Right hindlimb (tissue), 1 donor: Measurements from ENCODE around the gene ENOX1.
"Not testable (repeated sequence)": the region's sequence is repeated elsewhere in the genome, so short reads cannot be mapped to it uniquely, and the experiment has no call there.

Experiments used
- DNase-seq: peaks from one replicate; pipeline ENCODE4 v3.0.0-alpha.2; 2018

The ENOX1 gene

DNA sequence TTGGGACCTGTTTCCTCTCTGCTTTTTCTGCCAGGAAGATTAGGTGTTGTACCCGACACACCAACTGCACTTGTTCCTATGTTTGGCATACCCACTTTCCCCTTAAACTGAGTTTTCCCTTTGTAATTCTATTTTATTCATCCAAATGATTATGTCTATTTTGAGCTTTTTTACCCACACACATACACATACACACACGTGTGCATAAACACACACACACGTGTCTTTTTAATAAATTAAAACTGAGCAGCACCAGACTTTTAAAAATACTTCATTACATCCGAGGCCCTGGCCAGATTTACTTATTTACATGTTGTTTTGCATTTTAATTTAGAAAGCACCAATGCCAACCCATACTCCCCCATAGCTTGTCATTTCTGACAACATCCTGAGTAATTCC, 413.4 kb downstream of the ENOX1 start:
- DNase-seq: no peak

GRCh38 chr13:43370842-43371241, 415.9 kb downstream of the ENOX1 start:
- no peak for DNase-seq

GRCh38 chr13:43369319-43369718, 417.5 kb downstream of the ENOX1 start:
- no peak for DNase-seq

DNA sequence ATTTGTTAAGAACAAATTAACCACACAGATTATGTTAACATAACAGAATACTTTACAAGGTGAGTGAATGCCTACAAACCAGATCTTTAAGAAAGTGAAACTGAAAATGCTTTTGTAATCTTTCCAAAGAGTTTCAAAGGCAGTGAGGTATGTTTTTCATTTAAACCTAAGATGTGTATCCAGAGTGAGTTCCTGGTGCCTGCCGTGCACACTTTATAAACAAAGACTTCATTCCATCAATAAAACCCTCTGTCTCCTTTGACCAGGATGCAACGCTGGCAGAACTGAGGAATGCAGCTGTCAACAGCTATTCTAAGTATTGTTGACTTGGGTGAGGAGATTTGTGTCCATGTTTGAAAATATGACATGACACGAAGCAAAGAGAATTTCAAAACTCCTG, 418.8 kb downstream of the ENOX1 start:
- DNase-seq: no peak

DNA sequence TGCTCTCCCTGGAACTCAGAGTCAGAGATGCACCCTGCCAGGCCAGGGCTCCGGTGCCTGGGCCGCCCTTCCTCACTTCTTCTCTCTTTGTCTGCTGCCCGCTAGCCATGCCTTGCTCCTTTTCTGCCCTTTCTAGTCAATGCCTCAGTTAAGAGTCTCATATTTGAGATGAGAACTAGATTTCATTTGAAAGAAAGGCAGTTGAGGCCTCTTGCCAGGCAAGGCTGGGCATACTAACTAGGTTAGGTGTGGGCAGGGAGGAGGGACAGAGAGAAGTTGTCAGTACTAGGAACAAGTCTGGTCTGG, 421.8 kb downstream of the ENOX1 start:
- DNase-seq: no peak

DNA sequence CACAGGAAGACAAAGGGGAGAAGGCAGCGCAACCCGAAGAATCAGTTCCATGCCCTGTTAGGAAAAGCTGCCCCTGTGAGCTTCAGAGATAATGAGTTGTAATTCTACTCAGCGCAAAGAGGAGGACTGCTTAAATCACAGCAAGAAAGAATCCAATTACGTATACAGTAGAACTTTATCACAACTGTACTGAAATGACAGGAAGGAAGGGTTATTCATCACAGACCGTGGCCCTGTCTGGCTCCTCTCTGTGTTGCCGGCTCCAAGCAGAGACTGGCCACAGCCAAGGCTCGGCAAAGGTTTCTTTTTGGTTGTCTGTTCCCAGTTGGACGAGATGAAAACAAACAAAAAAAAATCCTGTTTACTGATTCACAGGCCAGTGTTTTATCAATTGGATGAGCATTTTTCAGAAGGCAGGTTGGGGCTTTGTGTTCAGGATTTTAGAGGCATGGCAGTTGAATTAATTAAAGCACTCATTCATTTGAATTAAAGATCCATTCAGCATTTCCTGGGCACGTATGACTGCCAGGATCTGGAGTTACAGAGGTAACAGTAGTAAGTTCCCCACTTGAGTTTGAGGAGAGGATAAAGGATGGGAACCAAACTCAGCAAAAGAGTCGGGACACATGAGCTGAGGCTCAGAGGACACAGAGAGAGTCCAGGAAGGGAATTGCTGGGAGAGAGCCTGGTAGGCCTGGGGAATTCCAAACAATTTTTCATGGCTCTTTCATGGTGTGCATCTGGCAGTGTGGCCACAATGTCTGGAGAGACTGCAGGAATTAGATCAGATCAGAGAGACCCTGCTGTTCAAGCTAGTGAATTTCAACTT, 422.3 kb downstream of the ENOX1 start:
- DNase-seq: peak; percentile 49

GRCh38 chr13:43363156-43363953, 423.4 kb downstream of the ENOX1 start:
- DNase-seq: peak; percentile 77

DNA sequence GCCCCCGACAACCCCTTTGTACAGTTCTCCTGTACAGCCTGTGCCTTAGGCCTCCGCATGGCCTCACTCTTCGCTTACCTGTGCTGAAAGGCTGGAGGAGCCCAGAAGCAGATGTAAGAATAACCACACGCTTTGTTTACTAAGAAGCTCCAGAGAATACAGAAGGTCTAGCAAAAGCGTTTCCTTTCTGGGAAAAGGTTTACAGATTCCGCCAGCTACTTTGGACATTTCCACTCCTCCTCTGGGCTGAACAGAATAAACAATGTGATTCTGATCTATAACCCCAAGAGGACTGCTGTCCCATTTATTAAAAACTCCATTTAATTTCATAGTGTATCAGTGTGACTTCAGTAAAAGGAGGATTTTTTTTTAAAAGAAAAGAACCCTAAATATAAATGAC, 424.2 kb downstream of the ENOX1 start:
- DNase-seq: peak; percentile 18

GRCh38 chr13:43360892-43361610, 425.7 kb downstream of the ENOX1 start:
- DNase-seq: peak; percentile 29

GRCh38 chr13:43360171-43360570, 426.6 kb downstream of the ENOX1 start:
- no peak for DNase-seq

- no peak for DNase-seq
Observed at GRCh38 chr13:43359536-43359935, 427.2 kb downstream of the ENOX1 start.

GRCh38 chr13:43357564-43357963, 429.2 kb downstream of the ENOX1 start:
- DNase-seq: peak; percentile 46

DNA sequence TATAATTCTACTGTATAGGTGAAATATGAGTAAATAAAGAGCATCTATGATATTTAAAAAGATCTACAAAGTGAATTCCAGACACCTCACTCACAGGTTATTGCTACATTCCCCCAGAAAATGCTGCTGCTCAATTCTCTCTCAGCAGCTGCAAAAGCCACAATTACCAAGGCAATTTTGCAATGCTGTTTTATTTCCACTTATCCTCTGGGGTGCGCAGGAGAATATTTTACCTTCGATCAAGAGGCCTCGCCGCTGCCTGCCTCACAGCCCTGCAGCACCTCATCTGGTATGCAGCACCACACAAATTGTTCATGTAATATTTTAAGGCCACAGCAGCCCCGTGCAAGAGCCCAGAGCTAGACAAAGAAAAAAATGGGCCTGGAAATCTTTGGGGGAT, 430.2 kb downstream of the ENOX1 start:
- DNase-seq: no peak

GRCh38 chr13:43355774-43356173, 431.0 kb downstream of the ENOX1 start:
- no peak for DNase-seq

DNA sequence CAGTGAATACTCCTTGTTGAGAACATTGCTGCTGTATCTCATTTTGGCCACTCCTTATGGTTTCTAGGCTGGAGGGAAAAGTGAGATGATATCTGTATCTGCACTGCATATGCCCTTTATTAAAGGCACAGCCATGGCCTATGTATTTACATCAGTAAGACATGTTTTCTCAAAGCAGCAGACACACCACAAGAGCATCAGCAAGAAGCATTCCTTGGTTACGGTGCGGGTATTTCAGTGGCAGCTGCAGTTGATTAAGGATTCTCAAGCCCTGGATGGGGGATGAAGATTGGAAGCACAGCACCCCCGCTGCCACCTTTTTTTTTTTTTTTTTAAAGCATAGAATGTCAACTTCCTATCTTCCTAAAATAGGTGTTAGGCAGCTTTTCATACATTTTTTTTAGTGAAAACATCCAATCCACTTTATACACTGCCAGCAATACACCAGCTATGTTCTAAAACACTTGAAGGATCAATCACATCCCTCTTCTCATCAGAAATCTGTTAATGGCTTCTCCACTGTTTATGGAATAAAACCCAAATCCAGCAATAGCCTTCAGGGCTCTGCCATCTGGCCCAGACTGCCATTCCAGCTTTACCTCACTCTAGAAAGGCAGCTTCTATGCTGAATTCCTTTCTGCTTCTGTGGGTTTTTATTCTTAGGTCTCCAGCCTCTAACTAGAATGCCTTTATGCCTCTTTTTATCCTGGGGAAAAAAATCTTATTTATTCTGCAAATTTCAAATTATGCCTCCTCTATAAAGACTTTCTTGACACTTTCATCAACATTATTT, 432.4 kb downstream of the ENOX1 start:
- no peak for DNase-seq

DNA sequence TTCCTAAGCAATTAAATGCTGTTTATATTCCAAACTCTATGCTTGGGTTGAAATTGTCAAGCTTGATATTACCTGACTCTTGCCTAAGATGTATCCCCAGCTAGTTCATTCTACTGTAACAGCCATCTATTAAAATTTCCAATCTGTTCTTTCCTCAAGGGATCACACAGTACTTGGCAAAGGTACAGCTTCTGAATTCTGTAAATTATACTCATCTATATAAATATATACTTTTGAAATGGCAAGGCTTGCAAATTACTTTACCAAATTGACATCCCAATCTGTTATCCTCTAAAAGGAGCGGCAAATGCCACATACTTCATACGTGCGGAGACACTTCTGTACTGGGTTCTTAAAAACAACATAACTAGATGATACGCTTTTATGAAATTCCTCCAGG, 433.1 kb downstream of the ENOX1 start:
- DNase-seq: no peak

GRCh38 chr13:43351612-43352011, 435.2 kb downstream of the ENOX1 start:
- not testable (repeated sequence) for DNase-seq

DNA sequence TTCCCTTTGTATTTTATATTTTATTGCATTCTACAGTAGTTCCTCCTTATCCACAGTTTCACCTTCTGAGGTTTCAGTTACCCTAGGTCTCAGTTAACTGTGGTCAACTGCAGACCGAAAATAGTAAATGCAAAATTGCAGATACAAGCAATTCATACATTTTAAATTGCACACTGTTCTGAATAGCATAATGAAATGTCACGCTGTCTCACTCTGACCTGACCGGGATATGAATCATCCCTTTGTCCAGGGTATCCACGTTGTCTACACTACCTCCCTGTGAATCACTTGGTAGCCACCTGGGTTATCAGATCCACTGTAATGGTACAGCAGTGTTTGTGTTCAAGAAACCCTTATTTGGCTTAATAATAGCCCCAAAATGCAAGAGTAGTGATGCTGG, 438.4 kb downstream of the ENOX1 start:
- no peak for DNase-seq

GRCh38 chr13:43347877-43348276, 438.9 kb downstream of the ENOX1 start:
- DNase-seq: no peak

GRCh38 chr13:43346427-43346826, 440.3 kb downstream of the ENOX1 start:
- DNase-seq: no peak

DNA sequence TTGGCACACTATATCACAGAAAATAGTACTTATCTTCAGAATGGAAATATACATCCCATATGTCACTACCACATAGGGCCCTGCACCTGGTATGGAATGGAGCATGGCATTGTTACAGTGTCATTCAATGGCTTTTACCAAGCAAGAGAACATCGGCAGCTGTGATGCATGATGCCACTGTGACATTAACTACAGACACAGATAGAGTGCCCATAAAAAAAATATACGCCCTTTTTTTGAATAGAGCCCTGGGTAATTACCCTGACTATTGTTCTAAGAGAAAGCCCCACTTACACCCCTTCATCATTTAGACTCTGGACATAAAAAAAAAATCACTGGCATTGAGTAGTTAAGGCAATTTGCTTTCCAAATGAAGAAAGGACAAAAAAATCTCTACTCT, 443.1 kb downstream of the ENOX1 start:
- no peak for DNase-seq

GRCh38 chr13:43339805-43340550, 446.8 kb downstream of the ENOX1 start:
- no peak for DNase-seq
